Cerebellar cortex (tissue), 1 donor: ENCODE data around the gene FCRLB.
"Not testable (repeated sequence)": the region's sequence is repeated elsewhere in the genome, so short reads cannot be mapped to it uniquely, and the experiment has no call there.

ENCODE experiments used
- DNase-seq: peaks from one replicate; pipeline ENCODE4 v3.0.0-alpha.2; 2015; ENCODE audit warnings: low spot score

The FCRLB gene, protein sequence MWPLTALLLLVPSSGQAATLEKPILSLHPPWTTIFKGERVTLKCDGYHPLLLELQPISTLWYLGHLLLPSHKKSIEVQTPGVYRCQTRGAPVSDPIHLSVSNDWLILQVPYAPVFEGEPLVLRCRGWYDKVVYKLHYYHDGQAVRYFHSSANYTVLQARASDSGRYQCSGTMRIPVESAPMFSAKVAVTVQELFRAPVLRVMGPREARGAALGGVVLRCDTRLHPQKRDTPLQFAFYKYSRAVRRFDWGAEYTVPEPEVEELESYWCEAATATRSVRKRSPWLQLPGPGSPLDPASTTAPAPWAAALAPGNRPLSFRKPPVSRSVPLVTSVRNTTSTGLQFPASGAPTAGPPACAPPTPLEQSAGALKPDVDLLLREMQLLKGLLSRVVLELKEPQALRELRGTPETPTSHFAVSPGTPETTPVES

GRCh38 chr1:161720956-161721737, at the start of gene FCRLB:
Gene FCRLB (plus strand): TSS chr1:161721544. CDS start chr1:161722673, 1,129 bp downstream.
- DNase-seq: no peak

GRCh38 chr1:161673437-161673836, 47.9 kb upstream of the FCRLB start:
- DNase-seq: not testable (repeated sequence)

- not testable (repeated sequence) for DNase-seq
Observed at GRCh38 chr1:161674447-161674846, 46.9 kb upstream of the FCRLB start.

GRCh38 chr1:161674908-161675307, 46.4 kb upstream of the FCRLB start:
- DNase-seq: not testable (repeated sequence)

GRCh38 chr1:161676441-161676840, 44.9 kb upstream of the FCRLB start:
- DNase-seq: no peak

DNA sequence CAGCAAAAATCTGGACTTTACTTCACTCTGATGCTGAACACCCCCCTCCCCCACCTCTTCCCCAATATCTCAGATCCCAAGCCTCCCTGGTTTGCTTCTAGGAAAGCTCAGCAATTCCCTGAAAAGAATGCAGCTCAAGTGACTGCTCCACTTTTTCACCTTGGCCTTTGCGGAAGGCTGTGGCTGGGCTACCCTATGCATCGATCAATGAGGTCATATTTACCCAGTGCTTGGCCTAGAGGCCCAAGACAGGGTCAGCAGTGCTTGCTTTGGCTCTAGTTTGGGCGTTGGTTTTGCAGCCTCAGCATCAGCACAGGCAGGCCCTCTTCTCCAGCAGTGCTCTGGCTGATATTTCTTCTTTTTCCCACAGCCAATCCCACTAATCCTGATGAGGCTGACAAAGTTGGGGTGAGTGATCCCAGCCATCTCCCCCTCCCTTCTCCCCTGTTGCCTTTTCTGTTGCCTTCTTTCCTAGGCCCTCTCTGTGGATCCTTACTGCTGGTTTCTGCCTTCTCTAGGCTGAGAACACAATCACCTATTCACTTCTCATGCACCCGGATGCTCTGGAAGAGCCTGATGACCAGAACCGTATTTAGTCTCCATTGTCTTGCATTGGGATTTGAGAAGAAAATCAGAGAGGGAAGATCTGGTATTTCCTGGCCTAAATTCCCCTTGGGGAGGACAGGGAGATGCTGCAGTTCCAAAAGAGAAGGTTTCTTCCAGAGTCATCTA, 44.2 kb upstream of the FCRLB start:
- no peak for DNase-seq

DNA sequence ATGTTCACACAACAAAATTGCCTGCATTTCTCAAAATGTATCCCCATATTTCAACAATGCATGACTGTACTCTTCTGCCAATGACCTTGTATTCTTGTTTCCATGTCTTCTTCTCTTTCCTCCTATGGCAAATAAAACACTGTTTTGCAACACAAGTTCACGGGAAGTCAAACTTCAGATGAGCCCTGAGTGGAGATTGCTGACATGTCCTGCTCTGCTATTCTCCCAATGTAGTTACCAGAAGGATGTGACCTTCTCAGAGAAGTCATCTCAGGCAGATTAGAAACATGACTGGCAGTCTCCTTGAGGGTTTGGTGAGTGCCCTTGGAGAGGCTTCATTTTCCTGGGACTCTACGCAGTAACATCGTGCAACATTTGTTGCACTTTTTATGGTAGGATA, 42.8 kb upstream of the FCRLB start:
- DNase-seq: no peak

GRCh38 chr1:161681879-161682278, 39.5 kb upstream of the FCRLB start:
- no peak for DNase-seq

DNA sequence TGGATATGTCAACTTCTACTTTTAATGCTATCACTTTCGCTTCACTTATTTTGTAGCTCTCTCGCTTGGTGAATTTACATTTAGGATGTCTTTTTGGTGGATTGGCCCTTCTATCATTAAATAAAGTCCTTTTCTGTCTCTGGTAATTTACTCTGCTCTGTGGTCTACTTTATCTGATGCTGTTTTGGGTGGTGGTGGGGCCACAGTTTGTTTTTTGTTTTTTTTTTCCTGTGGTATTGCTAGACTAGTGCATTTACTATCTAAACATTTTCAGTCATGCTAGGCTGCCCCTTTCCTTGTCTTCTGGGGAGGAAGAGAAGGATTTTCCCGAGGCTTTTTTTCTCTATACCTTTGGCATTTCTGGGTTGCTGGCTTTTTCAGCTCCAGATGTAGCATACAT, 32.4 kb upstream of the FCRLB start:
- DNase-seq: no peak

DNA sequence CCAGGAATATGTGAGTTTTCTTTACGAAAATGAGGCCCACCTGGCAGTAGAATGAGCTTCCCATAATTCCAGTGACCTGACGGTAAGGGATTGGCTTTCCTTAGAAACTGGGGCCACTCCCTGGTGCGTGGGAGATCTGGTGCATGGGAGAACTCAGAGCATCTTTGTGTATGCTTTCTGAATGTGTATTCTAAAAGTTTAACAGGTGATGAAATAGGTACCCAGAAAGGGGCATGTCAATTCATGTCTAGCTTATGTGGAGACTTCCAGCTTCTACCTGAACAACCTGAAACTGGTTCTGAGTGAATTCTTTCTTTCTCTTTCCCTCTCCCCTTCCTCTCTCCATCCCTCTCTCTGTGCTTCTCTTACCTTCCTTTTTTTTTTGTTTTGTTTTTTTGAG, 29.5 kb upstream of the FCRLB start:
- DNase-seq: no peak

DNA sequence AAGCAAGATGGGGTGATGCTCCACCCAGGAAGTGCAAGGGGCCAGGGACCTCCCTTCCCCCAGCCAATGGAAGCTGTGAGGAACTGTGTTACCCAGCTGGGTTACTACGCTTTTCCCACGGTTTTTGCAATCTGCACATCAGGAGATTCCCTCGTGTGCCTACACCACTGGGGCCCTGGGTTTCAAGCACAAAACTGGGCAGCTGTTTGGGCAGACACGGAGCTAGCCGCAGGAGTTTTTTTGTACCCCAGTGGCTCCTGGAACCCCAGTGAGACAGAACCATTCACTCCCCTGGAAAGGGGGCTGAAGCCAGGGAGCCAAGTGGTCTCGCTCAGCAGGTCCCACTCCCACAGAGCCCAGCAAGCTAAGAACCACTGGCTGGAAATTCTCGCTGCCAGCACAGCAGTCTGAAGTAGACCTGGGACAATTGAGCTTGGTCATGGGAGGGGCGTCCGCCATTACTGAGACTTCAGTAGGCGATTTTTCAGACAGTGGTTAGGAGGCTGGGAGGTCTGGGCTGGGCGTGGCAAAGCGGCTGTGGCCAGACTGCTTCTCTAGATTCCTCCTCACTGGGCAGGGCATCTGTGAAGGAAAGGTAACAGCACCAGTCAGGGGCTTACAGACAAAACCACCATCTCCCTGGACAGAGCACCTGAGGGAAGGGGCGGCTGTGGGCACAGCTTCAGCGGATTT, 28.2 kb upstream of the FCRLB start:
- not testable (repeated sequence) for DNase-seq

DNA sequence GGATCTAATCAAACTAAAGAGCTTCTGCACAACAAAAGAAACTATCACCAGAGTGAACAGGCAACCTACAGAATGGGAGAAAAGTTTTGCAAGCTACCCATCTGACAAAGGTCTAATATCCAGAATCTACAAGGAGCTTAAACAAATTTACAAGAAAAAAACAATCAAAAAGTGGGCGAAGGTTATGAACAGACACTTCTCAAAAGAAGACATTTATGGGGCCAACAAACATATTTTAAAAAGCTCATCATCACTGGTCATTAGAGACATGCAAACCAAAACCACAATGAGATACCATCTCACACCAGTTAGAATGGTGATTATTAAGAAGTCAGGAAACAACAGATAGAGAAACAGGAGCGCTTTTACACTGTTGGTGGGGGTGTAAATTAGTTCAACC, 23.0 kb upstream of the FCRLB start:
- not testable (repeated sequence) for DNase-seq

DNA sequence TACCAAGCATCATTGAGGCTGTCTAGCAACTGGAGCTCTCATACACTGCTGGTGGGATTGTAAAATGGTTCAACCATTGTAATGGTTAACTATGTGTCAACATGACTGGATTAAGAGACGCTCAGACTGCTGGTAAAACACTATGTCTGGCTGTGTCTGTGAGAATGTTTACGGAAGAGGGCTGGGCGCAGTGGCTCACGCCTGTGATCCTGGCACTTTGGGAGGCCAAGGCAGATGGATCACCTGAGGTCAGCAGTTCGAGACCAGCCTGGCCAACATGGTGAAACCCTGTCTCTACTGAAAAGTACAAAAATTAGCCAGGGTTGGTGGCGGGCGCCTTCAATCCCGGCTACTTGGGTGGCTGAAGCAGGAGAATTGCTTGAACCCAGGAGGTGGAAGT, 19.1 kb upstream of the FCRLB start:
- no peak for DNase-seq

GRCh38 chr1:161705537-161705936, 15.8 kb upstream of the FCRLB start:
- DNase-seq: no peak

DNA sequence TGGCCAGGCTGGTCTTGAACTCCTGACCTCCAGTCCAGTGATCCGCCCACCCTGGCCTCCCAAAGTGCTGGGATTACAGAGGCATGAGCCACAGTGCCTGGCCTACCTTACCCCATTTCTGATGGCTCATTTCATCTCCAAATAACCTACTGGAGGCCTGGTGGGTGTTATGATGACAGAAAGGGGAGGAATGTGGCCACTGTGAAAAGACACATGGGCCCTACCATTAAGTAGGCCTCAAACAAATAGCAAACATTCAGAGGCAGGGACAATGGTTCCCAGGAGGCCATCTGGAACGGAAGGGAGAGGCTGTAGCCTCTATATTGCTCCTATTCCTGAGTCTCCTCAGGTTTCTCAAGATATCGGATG, 15.2 kb upstream of the FCRLB start:
- no peak for DNase-seq

- DNase-seq: no peak
Observed at GRCh38 chr1:161706482-161707347, 14.6 kb upstream of the FCRLB start, which contains the start of gene FCRLA. Gene FCRLA (plus strand): TSS chr1:161707229. CDS start chr1:161707265, 36 bp downstream.

GRCh38 chr1:161707503-161707902, 13.8 kb upstream of the FCRLB start:
- no peak for DNase-seq

DNA sequence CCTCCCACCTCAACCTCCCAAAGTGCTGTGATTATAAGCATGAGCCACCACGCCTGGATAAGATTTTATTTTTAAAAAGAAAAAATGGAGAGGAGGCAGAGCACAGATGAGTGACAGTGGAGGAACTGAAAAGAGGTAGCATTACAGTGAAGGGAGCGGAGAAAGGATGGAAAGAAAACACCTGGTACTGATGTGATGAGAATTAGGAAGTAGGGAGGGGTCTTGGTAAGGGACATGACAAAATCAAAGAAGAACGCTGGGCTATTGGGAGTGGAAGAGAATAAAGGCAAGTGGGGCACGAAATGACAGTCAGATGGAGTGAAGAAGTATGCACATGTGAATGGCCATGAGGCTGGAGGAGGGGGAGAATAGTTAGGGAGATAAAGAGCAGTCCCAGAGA, 12.0 kb upstream of the FCRLB start:
- no peak for DNase-seq

DNA sequence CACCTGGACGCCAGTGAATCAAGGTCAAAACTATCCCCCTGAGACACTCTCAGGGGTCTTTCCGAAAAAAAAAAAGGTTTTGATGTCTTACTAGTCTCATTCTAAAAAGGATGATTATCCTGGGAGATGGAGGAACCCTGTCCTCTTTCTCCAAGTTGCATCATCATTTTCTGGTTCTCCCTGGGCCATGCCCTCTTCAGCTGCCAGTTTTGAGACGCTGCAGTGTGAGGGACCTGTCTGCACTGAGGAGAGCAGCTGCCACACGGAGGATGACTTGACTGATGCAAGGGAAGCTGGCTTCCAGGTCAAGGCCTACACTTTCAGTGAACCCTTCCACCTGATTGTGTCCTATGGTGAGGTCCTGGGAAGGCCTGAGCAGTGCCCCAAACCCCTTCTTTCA, 10.8 kb upstream of the FCRLB start:
- no peak for DNase-seq

DNA sequence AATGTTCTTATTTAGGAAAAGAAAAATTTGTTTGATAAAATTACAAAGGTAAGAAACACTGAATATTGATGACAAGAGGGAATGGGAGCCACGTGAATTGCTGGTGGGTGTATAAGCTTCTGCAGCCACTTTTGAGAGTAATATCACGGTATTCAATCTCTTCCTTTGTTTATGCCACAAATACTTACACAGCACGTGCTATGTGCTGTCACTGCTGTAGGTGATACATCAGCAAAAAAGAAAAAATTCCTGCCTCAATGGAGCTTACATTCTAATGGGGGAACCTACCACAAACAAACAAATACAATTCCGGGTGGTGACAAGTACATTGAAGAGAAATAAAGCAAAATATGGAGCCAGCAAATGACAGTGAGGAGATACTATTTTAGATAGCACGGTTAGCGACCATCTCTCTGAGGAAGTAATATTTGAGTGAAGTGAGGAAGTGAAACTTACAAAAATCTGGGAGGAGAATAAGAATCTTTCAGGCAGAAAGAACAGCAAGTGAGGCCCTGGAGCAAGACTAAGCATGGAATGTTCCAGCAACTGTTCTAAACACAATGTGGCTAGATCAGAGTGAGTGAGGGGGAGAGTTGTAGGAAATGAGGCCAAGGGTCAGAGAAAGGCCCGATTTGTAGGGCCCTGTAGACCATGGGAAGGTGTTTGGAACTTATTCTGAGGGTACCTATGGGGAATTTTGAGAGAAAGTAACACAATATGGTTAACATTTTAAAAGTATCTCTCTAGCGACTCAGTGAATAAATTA, 2.6 kb upstream of the FCRLB start:
- no peak for DNase-seq
